K562 (cell line): ENCODE data around the gene DGCR2. TPM values are rescaled to one million over a fixed set of nuclear protein-coding genes. Genes with fewer than 3 reads are reported as not detected.

Experiments used
- AFF1 ChIP-seq, 2 experiments: fragments of 450-650 bp; IDR thresholded peaks; 2 replicates each; pipeline ENCODE4 v1.6.1; 2018; ENCODE audit warnings: mild to moderate bottlenecking in 2 of 2, low read depth in 1 of 2; ENCODE audit not compliant: partially characterized antibody in 2 of 2
- E2F6 ChIP-seq, 2 experiments: IDR thresholded peaks; 2 replicates each; pipeline ENCODE4 v1.6.1; 2011; ENCODE audit warnings: borderline replicate concordance in 1 of 2, control low read depth in 1 of 2, low read depth in 1 of 2, low read length in 1 of 2, mild to moderate bottlenecking in 1 of 2, mixed read lengths in 1 of 2, moderate library complexity in 1 of 2; ENCODE audit not compliant: insufficient read depth in 1 of 2, insufficient read length in 1 of 2, poor library complexity in 1 of 2, severe bottlenecking in 1 of 2; ENCODE audit errors: extremely low read depth in 1 of 2
- EP300 ChIP-seq: IDR thresholded peaks from 2 replicates; pipeline ENCODE4 v1.6.1; 2012; ENCODE audit warnings: low read length, improper control_type of control experiment
- FOXP4 ChIP-seq: sonication (generic); formaldehyde crosslinking; IDR thresholded peaks from 2 replicates; pipeline ENCODE4 v1.8.0; 2022; ENCODE audit warnings: mild to moderate bottlenecking, missing genetic modification reagents, borderline replicate concordance
- GMEB1 ChIP-seq: fragments of 250-450 bp; sonication (Bioruptor Pico); IDR thresholded peaks from 2 replicates; pipeline ENCODE4 v1.4.0; 2020; ENCODE audit warnings: mild to moderate bottlenecking
- HNRNPL ChIP-seq: fragments of 200-400 bp; formaldehyde crosslinking; IDR thresholded peaks from 2 replicates; pipeline ENCODE4 v1.6.1; 2017; ENCODE audit warnings: low read depth, mild to moderate bottlenecking, low read length
- NR3C1 ChIP-seq: sonication (generic); formaldehyde crosslinking; IDR thresholded peaks from 2 replicates; pipeline ENCODE4 v1.8.1; 2022; ENCODE audit warnings: missing genetic modification reagents
- RBM25 ChIP-seq: fragments of 200-400 bp; formaldehyde crosslinking; IDR thresholded peaks from 2 replicates; pipeline ENCODE4 v1.6.1; 2018; ENCODE audit warnings: low read length, low read depth, moderate library complexity; ENCODE audit not compliant: severe bottlenecking
- ZBTB2 ChIP-seq: fragments of 450-650 bp; IDR thresholded peaks from 2 replicates; pipeline ENCODE4 v1.6.1; 2016; ENCODE audit warnings: antibody characterized with exemption
- ZNF398 ChIP-seq: fragments of 250-450 bp; sonication (Bioruptor Pico); IDR thresholded peaks from 2 replicates; pipeline ENCODE4 v1.8.0; 2021; ENCODE audit warnings: moderate library complexity, mild to moderate bottlenecking, inconsistent platforms
- ZNF778 ChIP-seq: fragments of 450-650 bp; formaldehyde crosslinking; IDR thresholded peaks from 2 replicates; pipeline ENCODE4 v1.4.0; 2020; ENCODE audit warnings: mild to moderate bottlenecking, moderate library complexity
- polyA plus RNA-seq, 8 experiments: library from polyadenylated mRNA; depleted of rRNA in 4 of 8; stranded (reverse) in 5 of 8; unstranded in 3 of 8; fragments of >200 nt; fragmentation: Nextera tagmentation in 2 of 8; fragmentation: Illumina TruSeq in 1 of 8; extraction: Ambion mirVana in 2 of 8; extraction: Trizol in 1 of 8; gene quantifications; 2 replicates each; pipeline versions ENCODE4 v1.2.1 to v1.2.3, GENCODE V29; 2011 to 2014; ENCODE audit warnings: inconsistent platforms in 1 of 8, missing spikeins in 1 of 8
- total RNA-seq, 7 experiments: library from RNA; depleted of rRNA in 6 of 7; stranded (reverse); fragments of >200 nt in 6 of 7; fragmentation: Illumina TruSeq in 2 of 7; extraction: Trizol in 2 of 7; gene quantifications; 2 replicates each; pipeline versions ENCODE4 v1.2.1 to v1.2.3, GENCODE V29; 2011 to 2021; ENCODE audit warnings: low replicate concordance in 1 of 7

DGCR2 gene
- total and polyA plus RNA-seq, 9 of the 15 experiments (the other 6 are each of a cell fraction or from before 2014, with no cell fraction given), result 0.69 to 101 (median 56.4) TPM

GRCh38 chr22:18987765-18988164 is 134.4 kb downstream of the DGCR2 start (continued):
- TF ChIP-seq ZNF398 (CRISPR knock-in tag) (no peak), FOXP4 (CRISPR knock-in tag) (no peak), GMEB1 (CRISPR knock-in tag) (no peak), ZBTB2 (no peak), RBM25 (no peak), ZNF778 (CRISPR knock-in tag) (no peak), HNRNPL (no peak), NR3C1 (CRISPR knock-in tag) (no peak), EP300 (no peak), E2F6 (IDR thresholded peaks at IDR 0.05; ENCODE audit: borderline replicate concordance in 1 of 2, extremely low read depth in 1 of 2, insufficient read depth in 1 of 2, insufficient read length in 1 of 2, low read depth in 1 of 2, low read length in 1 of 2, poor library complexity in 1 of 2, severe bottlenecking in 1 of 2) (no peak), AFF1 (IDR thresholded peaks at IDR 0.05; ENCODE audit: low read depth in 1 of 2, partially characterized antibody in 2 of 2) (no peak)
